ENCODE results near the gene AFF2.

DNA sequence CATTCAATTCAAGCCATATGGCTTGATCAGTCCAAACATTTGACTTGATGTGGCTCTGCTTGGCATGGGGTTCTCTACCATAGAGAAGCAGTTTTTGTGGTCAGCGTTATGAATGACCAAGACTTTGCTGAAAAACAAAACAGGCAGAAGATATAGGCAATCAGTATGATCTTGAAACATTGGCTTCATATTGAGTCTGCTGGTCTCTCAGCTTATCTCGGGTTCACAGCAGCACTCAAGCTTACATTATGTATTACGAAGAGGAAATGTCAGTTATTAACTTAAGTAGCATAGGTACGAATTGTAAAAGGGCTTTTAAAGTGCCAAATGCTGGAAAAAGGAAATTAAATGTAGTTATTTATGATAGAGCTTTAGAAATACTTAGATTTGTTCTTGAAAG is 99.0 kb downstream of the AFF2 start:
- TF ChIP-seq, protein P1, sequence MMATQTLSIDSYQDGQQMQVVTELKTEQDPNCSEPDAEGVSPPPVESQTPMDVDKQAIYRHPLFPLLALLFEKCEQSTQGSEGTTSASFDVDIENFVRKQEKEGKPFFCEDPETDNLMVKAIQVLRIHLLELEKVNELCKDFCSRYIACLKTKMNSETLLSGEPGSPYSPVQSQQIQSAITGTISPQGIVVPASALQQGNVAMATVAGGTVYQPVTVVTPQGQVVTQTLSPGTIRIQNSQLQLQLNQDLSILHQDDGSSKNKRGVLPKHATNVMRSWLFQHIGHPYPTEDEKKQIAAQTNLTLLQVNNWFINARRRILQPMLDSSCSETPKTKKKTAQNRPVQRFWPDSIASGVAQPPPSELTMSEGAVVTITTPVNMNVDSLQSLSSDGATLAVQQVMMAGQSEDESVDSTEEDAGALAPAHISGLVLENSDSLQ (IDR thresholded peaks at IDR 0.05): no peak
- TF ChIP-seq SP1 (IDR thresholded peaks at IDR 0.05) (no peak), TARDBP (IDR thresholded peaks at IDR 0.05) (no peak), ZNF384 (IDR thresholded peaks at IDR 0.05) (no peak), FOXM1 (IDR thresholded peaks at IDR 0.05; ENCODE audit: borderline replicate concordance) (no peak), BHLHE40 (IDR thresholded peaks at IDR 0.05; ENCODE audit: borderline replicate concordance) (no peak), NFRKB (IDR thresholded peaks at IDR 0.05) (no peak), FOXK2 (IDR thresholded peaks at IDR 0.05) (no peak), FOXA1 (IDR thresholded peaks at IDR 0.05) (no peak), ELF4 (IDR thresholded peaks at IDR 0.05) (no peak), LEF1 (IDR thresholded peaks at IDR 0.05; ENCODE audit: borderline replicate concordance) (no peak), SUZ12 (IDR thresholded peaks at IDR 0.05) (no peak)
